HFF-Myc (cell line): ENCODE measurements around the gene ISOC2.
A peak's percentile ranks its signal among the peaks of the same experiment; 100 is the strongest.

Source experiments
- DNase-seq: peaks from one replicate; pipeline ENCODE4 v3.0.0-alpha.2; 2011; ENCODE audit warnings: low read depth; ENCODE audit errors: extremely low read depth
- H3K4me3 ChIP-seq: replicated peaks from 2 replicates; pipeline ENCODE4 v1.5.1; 2011; ENCODE audit warnings: low read depth, mild to moderate bottlenecking, control low read depth, low read length
- TF ChIP-seq, protein P1 (sequence below): IDR thresholded peaks from 2 replicates; pipeline ENCODE4 v1.5.1; 2012; ENCODE audit warnings: mild to moderate bottlenecking, low read depth, low read length, control low read depth; ENCODE audit errors: missing control alignments

Gene ISOC2

DNA sequence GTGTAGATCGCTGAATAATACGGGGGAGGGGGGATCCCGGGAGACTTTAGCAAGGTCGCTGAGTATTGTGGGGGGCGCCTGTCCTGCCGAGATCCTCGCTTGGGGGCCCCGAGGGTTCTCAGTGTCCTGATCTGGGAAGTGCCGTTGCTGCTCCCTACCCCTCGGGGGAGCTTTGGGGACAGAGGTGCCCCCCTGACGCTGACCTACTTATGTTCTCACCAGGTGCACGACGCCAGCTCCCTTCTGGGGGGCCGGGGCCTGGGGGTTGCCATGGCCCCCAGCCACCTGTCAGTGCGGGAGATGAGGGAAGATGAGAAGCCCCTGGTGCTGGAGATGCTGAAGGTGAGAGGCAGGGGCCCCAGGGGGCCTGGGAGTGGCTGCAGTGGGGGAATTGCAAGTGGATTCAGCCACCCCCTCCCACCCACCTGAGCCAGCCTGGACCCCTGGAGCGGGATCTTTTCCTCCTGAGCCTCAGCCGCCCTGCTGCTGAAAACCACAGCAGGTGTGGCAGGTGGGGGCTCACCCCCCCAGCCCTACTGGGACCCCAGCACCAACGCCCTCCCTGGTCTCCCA, 24.1 kb upstream of the ISOC2 start:
- H3K4me3 ChIP-seq, result peak overlapping the region; percentile 71
- no peak for DNase-seq
- TF ChIP-seq, protein P1, sequence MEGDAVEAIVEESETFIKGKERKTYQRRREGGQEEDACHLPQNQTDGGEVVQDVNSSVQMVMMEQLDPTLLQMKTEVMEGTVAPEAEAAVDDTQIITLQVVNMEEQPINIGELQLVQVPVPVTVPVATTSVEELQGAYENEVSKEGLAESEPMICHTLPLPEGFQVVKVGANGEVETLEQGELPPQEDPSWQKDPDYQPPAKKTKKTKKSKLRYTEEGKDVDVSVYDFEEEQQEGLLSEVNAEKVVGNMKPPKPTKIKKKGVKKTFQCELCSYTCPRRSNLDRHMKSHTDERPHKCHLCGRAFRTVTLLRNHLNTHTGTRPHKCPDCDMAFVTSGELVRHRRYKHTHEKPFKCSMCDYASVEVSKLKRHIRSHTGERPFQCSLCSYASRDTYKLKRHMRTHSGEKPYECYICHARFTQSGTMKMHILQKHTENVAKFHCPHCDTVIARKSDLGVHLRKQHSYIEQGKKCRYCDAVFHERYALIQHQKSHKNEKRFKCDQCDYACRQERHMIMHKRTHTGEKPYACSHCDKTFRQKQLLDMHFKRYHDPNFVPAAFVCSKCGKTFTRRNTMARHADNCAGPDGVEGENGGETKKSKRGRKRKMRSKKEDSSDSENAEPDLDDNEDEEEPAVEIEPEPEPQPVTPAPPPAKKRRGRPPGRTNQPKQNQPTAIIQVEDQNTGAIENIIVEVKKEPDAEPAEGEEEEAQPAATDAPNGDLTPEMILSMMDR, result no peak

DNA sequence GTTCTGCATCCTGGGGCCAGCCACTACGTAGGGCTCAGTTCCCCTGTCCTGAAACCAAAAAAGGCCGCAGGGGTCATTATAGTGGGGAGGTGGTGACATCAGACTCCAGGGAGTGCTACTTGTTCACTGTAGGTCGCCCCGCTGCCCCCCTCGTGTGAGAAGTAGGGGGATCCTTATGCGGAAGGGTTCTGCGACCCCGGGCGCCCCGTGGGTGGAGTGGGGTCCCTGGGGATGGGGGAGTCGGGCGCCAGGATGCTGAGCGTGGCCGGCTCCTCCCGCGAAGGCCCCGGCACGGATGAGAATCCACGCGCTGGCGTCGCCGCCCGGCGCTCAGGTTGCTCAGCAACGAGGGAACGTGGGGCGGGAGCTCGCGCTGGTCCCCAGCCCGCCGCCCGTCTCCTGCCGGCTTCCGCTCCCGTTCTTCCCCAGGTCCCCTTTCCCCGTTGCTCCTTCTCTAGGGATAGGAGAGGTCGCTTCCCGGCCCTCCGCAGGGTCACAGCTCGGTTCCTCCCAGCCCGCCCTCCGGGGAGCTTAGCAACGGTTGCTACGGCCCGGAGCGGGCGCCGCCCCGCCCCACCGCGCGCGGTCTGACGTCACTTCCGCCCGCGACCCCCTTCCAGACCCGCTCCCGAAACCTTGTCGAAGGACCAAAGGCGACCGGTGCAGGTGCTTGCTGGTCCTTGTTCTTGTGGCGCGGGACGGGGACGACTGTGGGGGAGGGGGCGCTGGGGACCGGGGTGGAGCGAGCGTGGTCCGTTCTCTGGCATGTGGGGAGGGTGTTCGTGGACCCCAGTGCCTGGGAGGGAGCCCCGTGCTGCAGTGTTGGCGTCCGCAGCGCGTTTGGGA, 23.4 kb upstream of the ISOC2 start, which contains the start of gene NAT14:
NAT14 (plus strand) TSS at position 596 of the 846 bp plus-strand sequence. CDS start 521 bp downstream, outside the sequence.
- H3K4me3 ChIP-seq, result peak within 1 kb of the TSS; percentile 71
- TF ChIP-seq, protein P1, result no peak
- no peak for DNase-seq

DNA sequence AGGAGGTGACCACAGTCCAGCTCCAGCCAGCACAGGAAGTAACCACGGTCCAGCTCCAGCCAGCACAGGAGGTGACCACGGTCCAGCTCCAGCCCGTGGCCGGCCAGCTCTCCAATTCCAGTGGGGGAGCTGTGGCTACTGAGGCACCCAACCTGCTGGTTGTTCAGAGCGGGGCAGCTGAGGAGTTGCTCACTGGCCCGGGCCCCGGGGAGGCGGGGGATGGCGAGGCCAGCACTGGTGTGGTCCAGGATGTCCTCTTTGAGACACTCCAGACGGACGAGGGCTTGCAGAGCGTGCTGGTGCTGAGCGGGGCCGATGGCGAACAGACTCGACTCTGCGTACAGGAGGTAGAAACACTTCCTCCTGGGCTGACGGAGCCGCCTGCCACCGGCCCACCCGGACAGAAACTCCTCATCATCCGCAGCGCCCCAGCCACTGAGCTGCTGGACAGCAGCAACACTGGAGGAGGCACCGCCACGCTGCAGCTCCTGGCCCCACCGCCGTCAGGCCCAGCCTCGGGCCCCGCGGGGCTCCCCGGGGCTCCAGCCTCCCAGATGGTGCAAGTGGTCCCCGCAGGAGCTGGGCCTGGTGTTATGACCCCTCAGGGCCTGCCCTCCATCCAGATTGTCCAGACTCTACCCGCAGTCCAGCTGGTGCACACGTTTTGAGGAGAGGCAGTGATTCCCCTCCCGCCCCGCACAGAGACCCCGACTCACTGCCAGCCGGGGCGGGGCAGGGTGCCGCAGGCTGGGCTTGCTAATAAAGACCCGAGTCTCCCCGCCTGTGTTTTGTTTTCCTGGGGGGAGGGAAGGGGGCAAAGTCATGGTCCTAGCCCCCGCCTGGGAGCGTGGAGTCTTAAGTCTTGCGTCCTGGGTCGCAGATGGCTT, 22.5 kb upstream of the ISOC2 start:
- TF ChIP-seq, protein P1, result no peak
- DNase-seq, result no peak
- H3K4me3 ChIP-seq, result peak overlapping the region; percentile 71

DNA sequence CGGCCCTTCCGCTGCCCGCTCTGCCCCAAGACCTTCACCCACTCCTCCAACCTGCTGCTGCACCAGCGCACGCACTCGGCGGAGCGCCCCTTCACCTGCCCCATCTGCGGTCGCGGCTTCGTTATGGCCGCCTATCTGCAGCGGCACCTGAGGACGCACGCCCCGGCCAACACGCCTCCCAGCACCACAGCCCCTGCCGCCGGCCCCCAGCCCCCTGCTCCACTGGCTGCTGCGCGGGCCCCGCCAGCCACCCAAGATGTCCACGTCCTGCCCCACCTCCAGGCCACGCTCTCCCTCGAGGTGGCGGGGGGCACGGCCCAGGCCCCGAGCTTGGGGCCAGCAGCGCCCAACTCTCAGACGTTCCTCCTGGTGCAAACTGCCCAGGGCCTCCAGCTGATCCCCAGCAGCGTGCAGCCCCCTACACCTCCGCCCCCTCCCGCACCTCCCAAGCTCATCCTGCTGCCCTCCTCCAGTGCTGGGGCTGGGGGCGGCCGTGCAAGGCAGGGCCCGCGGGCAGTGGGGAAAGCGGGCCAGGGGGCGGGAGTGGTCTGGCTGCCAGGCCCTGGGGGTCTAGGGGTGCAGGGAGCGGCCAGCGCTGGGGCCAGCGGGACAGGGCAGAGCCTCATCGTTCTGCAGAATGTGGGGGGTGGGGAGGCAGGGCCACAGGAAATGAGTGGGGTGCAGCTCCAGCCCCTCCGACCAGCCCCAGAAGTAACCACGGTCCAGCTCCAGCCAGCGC, 21.7 kb upstream of the ISOC2 start:
- no peak overlapping the region for H3K4me3 ChIP-seq
- DNase-seq, result no peak
- TF ChIP-seq, protein P1, result no peak

DNA sequence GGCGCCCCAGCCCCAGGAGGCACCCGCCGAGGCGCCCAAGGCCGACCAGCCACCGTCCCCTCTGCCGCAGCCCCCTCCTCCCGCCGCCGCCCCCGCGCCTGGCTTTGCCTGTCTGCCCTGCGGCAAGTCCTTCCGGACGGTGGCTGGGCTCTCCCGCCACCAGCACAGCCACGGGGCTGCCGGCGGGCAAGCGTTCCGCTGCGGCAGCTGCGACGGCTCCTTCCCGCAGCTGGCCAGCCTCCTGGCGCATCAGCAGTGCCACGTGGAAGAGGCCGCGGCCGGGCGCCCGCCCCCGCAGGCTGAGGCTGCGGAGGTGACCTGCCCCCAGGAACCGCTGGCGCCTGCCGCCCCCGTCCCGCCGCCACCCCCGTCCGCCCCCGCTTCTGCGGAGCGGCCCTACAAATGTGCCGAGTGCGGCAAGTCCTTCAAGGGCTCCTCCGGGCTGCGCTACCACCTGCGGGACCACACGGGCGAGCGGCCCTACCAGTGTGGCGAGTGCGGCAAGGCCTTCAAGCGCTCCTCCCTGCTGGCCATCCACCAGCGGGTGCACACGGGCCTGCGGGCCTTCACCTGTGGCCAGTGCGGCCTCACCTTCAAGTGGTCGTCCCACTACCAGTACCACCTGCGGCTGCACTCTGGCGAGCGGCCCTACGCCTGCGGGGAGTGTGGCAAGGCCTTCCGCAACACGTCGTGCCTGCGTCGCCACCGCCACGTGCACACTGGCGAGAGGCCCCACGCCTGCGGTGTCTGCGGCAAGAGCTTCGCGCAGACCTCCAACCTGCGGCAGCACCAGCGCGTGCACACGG, 20.9 kb upstream of the ISOC2 start:
- TF ChIP-seq, protein P1, result no peak
- H3K4me3 ChIP-seq, result no peak overlapping the region
- no peak for DNase-seq
